ENCODE data around the gene ZC3H7A.

Gene ZC3H7A

DNA sequence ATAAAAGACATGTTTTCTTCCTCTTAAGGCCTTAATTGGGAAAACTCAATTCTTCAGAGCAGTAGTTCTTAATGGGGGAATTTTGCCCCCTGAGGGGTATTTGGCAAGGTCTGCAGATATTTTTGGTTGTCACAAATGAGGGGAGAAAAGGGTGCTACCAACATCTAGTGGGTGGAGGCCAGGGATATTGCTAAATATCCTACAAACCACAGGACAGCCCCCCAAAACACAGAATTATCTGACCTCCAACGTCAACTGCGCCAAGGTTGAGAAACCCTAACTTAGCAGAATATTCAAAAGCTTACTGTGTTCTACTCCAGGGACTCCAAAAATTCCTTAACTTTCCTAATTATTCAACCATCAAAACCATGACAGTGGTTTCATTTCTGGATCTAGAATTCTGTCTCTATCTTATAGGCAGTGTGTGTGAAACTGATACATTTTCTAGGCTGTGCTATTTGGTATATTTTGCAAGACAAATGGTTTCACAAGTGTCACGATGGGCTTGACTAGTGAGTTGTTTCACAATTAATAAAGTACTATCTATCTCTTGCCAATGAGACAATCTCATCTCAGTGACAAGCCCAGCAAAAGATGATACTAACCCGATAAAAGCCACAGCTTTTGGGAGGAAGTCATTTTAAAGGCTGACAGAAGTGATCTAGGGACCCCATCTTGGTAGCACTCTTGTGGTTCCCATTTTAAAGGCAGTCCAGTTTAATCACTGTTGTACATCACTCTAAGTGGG lies 69.1 kb downstream of the ZC3H7A start:
- Histone ChIP-seq H3K9ac (ENCODE audit: low read depth, low read length, poor library complexity, severe bottlenecking) (no peak overlapping the region), H3K36me3 (ENCODE audit: insufficient read depth, low read length) (peaks cover 26% of the 10 kb centered on the region; the same call in 1 of the 2 replicates), H3K4me1 (ENCODE audit: insufficient read depth, low read length, poor library complexity, severe bottlenecking) (no peaks in the 10 kb centered on the region), H3K27me3 (ENCODE audit: insufficient read depth, low read length, poor library complexity, severe bottlenecking) (no peaks in the 10 kb centered on the region), H3K4me3 (ENCODE audit: low read length, poor library complexity, severe bottlenecking) (no peak overlapping the region), H3K79me2 (ENCODE audit: insufficient read depth, low read length) (0 out of 2 replicates have a peak, but pooled peaks cover 4% of the 10 kb centered on the region), H2AFZ (ENCODE audit: low read length) (no peak overlapping the region), H3F3A (ENCODE audit: low read depth) (no peaks in the 10 kb centered on the region), H3K4me2 (ENCODE audit: low read depth, low read length, poor library complexity, severe bottlenecking) (no peak overlapping the region), H4K20me1 (ENCODE audit: insufficient read depth, low read length, poor library complexity, severe bottlenecking) (no peaks in the 10 kb centered on the region), H3K9me3 (ENCODE audit: insufficient read depth, low read depth, low read length) (no peaks in the 10 kb centered on the region), H3K9me2 (replicated peaks; ENCODE audit: low read depth, low read length) (no peaks in the 10 kb centered on the region)
- TF ChIP-seq EZH2phosphoT487 (IDR thresholded peaks at IDR 0.05; ENCODE audit: borderline replicate concordance), result no peak
- TF ChIP-seq, protein P1, sequence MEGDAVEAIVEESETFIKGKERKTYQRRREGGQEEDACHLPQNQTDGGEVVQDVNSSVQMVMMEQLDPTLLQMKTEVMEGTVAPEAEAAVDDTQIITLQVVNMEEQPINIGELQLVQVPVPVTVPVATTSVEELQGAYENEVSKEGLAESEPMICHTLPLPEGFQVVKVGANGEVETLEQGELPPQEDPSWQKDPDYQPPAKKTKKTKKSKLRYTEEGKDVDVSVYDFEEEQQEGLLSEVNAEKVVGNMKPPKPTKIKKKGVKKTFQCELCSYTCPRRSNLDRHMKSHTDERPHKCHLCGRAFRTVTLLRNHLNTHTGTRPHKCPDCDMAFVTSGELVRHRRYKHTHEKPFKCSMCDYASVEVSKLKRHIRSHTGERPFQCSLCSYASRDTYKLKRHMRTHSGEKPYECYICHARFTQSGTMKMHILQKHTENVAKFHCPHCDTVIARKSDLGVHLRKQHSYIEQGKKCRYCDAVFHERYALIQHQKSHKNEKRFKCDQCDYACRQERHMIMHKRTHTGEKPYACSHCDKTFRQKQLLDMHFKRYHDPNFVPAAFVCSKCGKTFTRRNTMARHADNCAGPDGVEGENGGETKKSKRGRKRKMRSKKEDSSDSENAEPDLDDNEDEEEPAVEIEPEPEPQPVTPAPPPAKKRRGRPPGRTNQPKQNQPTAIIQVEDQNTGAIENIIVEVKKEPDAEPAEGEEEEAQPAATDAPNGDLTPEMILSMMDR (conservative IDR thresholded peaks at IDR 0.05; ENCODE audit: low read length), result no peak

DNA sequence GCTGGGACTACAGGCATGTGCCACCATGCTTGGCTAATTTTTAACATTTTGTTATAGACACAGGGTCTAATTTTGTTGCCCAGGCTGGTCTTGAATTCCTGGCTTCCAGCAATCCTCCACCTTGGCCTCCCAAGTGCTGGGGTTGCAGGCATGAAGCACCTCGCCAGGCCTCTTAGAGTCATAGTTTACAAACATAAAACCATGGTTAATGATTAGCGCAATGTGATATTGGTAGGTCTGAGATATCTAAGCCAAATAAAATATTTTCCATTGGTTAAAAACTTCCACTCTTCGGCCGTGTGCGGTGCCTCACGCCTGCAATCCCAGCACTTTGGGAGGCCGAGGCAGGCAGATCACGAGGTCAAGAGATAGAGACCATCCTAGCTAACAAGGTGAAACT lies 71.0 kb downstream of the ZC3H7A start:
- H3K27me3 ChIP-seq (ENCODE audit: insufficient read depth, low read length, poor library complexity, severe bottlenecking), result no peaks in the 10 kb centered on the region
- H3K36me3 ChIP-seq (ENCODE audit: insufficient read depth, low read length), result peaks cover 9% of the 10 kb centered on the region; the same call in 1 of the 2 replicates

DNA sequence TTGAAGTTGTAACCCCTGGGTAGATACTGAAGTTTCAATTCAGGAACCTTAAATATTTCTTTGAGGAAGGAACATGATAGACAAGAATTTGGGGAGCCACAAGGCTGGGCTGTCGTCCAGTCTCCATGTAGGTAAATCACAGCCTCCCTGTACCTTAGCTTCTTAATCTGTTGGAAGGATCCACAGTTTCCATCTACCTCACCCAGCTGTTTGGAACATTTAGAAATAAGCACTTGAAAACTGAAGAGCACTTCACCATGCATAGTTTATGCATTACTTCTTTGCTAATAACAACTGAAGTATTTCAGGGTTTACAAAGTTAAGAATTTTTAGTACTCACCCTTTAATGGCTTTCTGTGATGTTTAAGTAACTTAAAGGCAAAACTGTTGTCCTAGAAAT lies 71.6 kb downstream of the ZC3H7A start:
- H3K79me2 ChIP-seq (ENCODE audit: insufficient read depth, low read length), result no peaks in the 10 kb centered on the region

More for the DNA sequence above, 71.0 kb downstream of the ZC3H7A start:
- Histone ChIP-seq H3K9me2 (replicated peaks; ENCODE audit: low read depth, low read length) (no peaks in the 10 kb centered on the region), H3K4me1 (ENCODE audit: insufficient read depth, low read length, poor library complexity, severe bottlenecking) (no peaks in the 10 kb centered on the region), H3K9ac (ENCODE audit: low read depth, low read length, poor library complexity, severe bottlenecking) (no peak overlapping the region), H3F3A (ENCODE audit: low read depth) (no peaks in the 10 kb centered on the region), H3K79me2 (ENCODE audit: insufficient read depth, low read length) (no peaks in the 10 kb centered on the region), H3K4me2 (ENCODE audit: low read depth, low read length, poor library complexity, severe bottlenecking) (no peak overlapping the region), H3K9me3 (ENCODE audit: insufficient read depth, low read depth, low read length) (no peaks in the 10 kb centered on the region), H4K20me1 (ENCODE audit: insufficient read depth, low read length, poor library complexity, severe bottlenecking) (no peaks in the 10 kb centered on the region), H2AFZ (ENCODE audit: low read length) (no peak overlapping the region), H3K4me3 (ENCODE audit: low read length, poor library complexity, severe bottlenecking) (no peak overlapping the region)
- TF ChIP-seq, protein P1 (conservative IDR thresholded peaks at IDR 0.05; ENCODE audit: low read length), result no peak
- no peak for TF ChIP-seq EZH2phosphoT487 (IDR thresholded peaks at IDR 0.05; ENCODE audit: borderline replicate concordance)

More for the DNA sequence above, 71.6 kb downstream of the ZC3H7A start:
- no peaks in the 10 kb centered on the region for H4K20me1 ChIP-seq (ENCODE audit: insufficient read depth, low read length, poor library complexity, severe bottlenecking)
- H3K4me3 ChIP-seq (ENCODE audit: low read length, poor library complexity, severe bottlenecking), result no peak overlapping the region
- TF ChIP-seq, protein P1 (conservative IDR thresholded peaks at IDR 0.05; ENCODE audit: low read length), result no peak
- no peak for TF ChIP-seq EZH2phosphoT487 (IDR thresholded peaks at IDR 0.05; ENCODE audit: borderline replicate concordance)
- no peaks in the 10 kb centered on the region for H3K9me2 ChIP-seq (replicated peaks; ENCODE audit: low read depth, low read length)
- no peaks in the 10 kb centered on the region for H3K4me1 ChIP-seq (ENCODE audit: insufficient read depth, low read length, poor library complexity, severe bottlenecking)
- H3F3A ChIP-seq (ENCODE audit: low read depth), result no peaks in the 10 kb centered on the region
- no peak overlapping the region for H3K9ac ChIP-seq (ENCODE audit: low read depth, low read length, poor library complexity, severe bottlenecking)
- no peaks in the 10 kb centered on the region for H3K27me3 ChIP-seq (ENCODE audit: insufficient read depth, low read length, poor library complexity, severe bottlenecking)
- H3K36me3 ChIP-seq (ENCODE audit: insufficient read depth, low read length), result peaks cover 9% of the 10 kb centered on the region; the same call in 1 of the 2 replicates
- H3K4me2 ChIP-seq (ENCODE audit: low read depth, low read length, poor library complexity, severe bottlenecking), result no peak overlapping the region
- H3K9me3 ChIP-seq (ENCODE audit: insufficient read depth, low read depth, low read length), result no peaks in the 10 kb centered on the region
- no peak overlapping the region for H2AFZ ChIP-seq (ENCODE audit: low read length)

Measured in Loucy (cell line).